HG03066 (cell line): ENCODE results near the gene NBAS.
"Not testable (repeated sequence)": the region's sequence is repeated elsewhere in the genome, so short reads cannot be mapped to it uniquely, and the experiment has no call there.

Experiments
- ATAC-seq: cut with Tn5 transposase; IDR thresholded peaks from one replicate; pipeline ENCODE4 v1.9.1; 2021; ENCODE audit warnings: low read depth; ENCODE audit not compliant: unreplicated experiment

The NBAS gene

DNA sequence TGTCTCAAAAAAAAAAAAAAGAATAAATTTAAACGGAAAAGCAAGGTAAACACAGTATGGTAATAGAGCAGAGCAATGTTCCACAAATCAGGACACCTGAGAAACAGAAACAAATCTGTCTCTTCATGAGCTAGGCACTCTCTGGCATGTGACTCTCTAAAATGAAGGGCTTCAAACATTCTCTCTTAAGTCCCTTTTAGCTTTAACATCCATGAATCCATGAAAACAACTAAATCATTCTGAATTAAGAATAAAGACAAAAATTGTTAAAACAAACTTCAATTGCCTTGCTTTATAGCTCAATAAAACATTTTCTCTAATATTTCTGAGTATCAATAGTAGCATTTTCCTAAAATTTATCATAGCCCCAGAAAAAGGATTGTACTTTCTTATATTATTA lies 132.1 kb downstream of the NBAS start:
- ATAC-seq = no peak

GRCh38 chr2:15427987-15428386 lies 133.1 kb downstream of the NBAS start:
- ATAC-seq = no peak

DNA sequence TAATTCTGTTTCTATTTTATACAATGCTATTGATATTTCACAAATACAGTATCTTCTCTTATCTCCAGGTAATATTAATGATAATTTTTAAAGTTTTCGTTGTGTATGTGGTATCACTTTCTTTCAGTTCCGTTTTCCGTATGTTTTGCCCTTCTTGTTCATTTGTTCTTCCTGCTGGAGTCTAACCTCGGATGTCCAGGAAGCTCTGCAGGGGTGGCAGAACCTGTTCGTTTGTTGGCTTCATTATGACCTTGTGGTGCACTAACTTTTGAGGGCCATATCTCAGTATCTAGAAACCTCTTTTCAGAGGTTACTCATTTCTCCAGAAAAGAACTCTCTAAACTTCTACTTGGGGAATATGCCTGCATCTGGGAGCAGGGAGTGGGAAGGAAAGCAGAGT lies 134.5 kb downstream of the NBAS start:
- ATAC-seq = no peak

- ATAC-seq = no peak
These were observed 135.4 kb downstream of the NBAS start for GRCh38 chr2:15425712-15426111.

- ATAC-seq = no peak
These were observed 139.4 kb downstream of the NBAS start for GRCh38 chr2:15421753-15422152.

DNA sequence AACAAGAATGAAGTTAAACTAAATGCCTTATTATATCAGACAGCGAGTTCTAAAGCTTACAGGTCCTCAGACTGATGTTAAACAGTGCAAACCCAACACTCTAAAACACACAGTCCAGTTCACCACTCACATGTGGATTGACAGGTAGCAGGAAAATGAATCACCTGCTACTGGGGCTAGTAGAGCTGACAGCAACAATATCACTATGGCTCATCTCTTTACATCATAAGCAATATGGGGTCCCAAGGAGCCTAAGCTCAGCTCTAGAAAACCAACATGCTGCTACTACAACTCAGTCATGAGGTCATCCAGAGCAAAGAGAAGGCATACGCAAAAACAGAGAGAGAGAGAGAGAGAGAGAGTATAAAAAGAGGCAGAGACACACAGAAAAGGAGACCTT lies 145.4 kb downstream of the NBAS start:
- no peak for ATAC-seq

- ATAC-seq = no peak
These were observed 148.4 kb downstream of the NBAS start for GRCh38 chr2:15412779-15413178.

DNA sequence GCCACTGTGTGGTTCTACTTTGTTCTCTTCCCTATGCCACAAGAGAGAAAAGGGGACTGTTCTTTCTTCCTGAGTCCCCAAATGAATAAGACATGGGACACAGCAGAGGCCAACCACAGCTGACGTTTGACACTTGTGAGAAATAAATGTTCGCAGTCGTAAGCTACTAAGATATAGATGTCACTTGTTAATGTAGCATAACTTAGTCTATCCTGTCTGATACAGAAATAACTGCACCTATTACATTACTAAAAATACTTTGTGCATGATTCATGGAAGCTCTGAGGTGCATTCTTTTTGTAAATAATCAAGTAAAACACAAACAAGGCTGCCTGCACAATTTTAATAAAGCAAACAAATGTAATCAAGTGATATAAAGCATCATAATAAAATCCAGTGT lies 148.8 kb downstream of the NBAS start:
- ATAC-seq = no peak

DNA sequence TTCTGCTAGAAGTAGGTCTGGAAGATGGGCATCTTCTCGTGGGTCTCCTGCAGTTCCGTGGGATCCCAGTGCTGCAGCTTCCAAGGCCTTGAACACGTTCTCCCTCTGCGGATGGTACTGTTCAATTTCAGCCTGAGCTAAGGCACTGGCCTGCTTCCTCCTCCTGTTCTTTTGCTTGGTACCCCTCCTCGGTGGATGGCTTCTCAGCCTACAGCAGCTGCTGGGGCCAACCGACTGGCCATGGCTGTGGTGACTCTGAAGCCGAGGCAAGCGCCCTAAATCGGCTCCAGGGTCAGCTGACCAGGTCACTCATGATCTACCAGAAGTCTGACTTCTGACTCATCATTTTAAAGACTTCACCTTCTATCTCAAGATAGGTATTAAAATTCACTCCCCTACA lies 150.2 kb downstream of the NBAS start:
- ATAC-seq = no peak

- ATAC-seq = no peak
These were observed 152.4 kb downstream of the NBAS start for GRCh38 chr2:15408759-15409158.

DNA sequence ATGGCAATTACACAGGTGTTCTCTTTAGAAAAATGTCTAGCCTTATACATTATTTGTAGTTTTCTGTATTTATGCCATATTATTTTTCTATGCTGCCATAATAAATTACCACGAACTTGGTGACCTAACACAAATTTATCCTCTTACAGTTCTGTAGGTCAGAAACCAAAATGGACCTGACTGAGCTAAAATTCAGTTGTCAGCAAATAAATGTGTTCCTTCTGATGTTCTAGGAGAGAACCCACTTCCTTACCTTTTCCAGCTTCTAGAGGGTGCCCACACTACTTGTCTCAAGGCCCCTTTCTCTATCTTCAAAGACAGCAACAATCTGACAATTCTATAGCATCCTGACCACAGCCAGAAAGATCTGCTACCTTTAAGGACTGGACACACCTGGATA lies 153.5 kb downstream of the NBAS start:
- ATAC-seq = no peak

DNA sequence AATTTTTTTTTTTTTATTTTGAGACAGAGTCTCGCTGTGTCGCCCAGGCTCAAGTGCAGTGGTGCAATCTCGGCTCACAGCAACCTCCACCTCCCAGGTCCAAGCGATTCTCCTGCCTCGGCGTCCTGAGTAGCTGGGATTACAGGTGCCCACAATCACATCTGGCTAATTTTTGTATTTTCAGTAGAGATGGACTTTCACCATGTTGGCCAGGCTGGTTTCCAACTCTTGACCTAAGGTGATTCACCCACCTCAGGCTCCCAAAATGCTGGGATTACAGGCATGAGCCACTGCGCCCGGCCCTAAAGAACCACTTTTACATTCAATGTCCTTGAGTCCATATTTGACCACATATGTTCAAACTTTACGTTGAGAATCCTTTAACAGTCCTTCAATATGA lies 156.6 kb downstream of the NBAS start:
- ATAC-seq = not testable (repeated sequence)

DNA sequence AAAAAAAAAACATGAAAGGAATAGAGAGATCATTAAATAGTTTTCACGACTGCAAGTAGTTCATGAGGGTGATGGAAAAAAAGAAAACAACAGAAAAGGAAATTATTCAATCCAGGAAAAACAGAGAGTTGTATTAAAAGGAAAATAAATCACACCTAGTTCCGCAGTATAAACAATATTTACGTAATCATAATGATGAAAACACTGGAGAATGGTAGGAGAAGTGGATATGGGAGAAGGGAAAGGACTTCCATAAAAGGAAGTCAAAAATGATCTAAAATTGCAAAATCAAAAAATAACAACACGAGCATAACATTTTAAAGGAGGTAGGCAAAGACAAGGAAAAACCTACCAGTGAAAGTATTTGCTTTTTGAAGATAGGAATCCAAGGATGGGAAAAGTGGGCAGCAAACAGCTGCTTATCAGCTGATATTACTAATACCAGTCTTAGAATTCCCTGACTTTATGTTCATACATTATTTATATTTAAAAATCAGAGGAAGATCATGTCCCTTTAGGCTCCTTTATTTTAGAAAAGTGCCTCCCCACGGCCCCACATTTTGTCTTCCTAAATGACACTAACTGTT lies 160.8 kb downstream of the NBAS start:
- no peak for ATAC-seq

- no peak for ATAC-seq
These were observed 161.9 kb downstream of the NBAS start for GRCh38 chr2:15399241-15399640.

GRCh38 chr2:15391751-15392150 lies 169.4 kb downstream of the NBAS start:
- no peak for ATAC-seq

DNA sequence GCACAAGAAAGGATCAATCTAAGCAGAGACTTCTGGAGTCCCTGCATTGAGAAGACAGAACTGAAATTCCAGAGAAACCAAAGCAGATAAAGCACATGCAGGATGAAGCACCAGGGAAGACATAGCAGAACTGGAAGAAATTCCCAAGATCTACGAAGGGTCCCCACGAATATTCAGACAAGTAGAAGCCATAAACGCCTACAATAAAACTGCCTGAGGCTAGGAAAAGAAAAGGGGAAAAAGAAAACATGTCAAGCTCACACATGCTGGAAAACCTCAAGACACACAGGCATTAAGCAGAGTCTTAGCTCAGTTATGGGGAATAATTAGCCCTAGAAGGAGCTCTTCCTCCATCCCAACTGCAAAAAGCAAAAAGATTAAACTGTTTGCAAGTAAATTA lies 171.2 kb downstream of the NBAS start:
- no peak for ATAC-seq

- no peak for ATAC-seq
These were observed 171.8 kb downstream of the NBAS start for GRCh38 chr2:15389326-15389700.

- no peak for ATAC-seq
These were observed 172.5 kb downstream of the NBAS start for GRCh38 chr2:15388406-15389325.

DNA sequence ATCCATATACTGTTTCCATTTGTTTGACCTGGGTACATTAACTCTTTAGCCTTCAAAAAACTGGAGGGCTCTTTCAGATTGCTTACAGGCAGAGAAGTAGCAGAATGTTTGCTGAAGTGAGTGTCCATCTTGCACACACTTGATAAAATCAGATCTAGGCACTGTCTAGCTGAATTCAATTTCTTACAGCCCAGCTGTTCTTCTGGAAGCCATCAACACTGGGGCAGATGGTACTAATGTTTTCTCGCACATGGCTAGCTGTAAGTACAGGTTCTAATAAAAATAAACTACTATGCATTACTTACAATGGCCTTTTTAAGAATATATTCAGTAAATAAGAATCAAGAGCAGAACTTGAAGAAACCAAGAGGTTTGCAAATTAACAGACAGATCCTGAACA lies 175.9 kb downstream of the NBAS start:
- no peak for ATAC-seq

DNA sequence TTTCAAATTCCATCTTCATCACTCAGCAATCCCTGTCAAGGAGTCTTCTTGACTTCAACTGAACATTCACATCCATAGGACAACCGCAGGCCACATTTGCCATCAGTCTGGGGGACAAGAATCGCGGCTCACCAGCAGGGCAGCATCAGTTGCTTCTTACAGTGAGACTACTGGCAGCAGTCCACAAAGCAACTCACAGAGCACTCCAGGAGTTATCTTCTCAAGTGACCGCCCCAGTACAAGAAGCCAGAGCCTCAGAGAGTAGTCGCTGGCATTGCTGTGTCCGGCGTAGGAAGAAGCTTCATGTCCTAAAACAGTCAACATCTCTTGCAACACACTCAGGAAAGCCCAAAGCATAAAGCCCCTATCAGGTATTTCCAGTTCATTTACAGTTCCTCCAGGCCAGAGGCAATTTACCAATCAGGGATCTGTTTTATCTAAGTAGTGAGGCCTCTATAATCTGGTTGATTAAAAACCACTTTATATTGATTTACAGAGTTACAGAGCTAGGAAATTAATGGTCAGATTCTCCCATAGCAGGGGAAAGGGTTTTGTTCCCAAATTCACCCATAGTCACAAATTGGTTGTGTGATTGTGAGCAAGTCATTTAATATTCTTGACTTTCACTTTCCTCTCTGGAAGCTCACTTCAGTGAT lies 177.3 kb downstream of the NBAS start:
- no peak for ATAC-seq

DNA sequence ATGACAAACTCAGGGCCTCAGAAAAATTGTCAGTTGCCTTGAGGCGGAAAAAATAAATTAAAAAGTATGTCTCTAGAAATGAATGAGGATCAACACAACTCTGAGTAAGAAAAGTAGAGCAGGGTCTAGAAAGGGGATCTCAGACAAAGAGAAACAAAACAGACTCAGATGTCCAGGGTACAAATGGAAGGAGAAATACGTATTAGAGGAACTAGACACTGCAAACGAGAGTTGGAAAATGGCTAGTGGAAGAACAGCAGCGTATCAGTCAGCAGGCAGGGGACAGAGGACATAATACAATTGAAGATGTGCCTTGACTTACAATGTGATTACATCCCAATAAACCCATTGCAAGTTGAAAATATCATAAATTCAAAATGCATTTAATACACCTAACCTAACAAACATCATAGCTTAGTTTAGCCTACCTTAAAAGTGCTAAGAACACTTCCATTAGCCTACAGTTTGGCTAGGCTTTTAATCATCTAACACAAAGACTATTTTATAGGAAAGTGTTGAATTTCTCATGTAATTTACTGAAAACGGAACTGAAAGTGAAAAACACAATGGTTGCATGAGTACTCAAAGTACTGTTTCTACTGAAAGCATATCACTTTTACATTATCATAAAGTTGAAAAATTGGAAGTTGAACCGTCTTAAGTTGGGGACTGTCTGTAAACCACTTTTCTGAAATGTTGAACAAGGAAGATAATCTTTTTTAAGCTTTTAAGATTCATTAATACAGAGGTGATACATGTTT lies 182.8 kb downstream of the NBAS start:
- no peak for ATAC-seq
